Brain microvascular endothelial cell (primary cell): ENCODE data around the gene GLUL.

Experiments used
- DNase-seq: peaks from one replicate; pipeline ENCODE4 v3.0.0-alpha.2; 2020
- H3K27ac ChIP-seq: fragments of 250-450 bp; sonication (Bioruptor Pico); 2 replicates; pipeline ENCODE4 v1.5.1; 2020; ENCODE audit warnings: mild to moderate bottlenecking, moderate library complexity
- H3K27me3 ChIP-seq: fragments of 250-450 bp; sonication (Bioruptor Pico); replicated peaks from 2 replicates; pipeline ENCODE4 v1.5.1; 2020; ENCODE audit warnings: mild to moderate bottlenecking
- H3K36me3 ChIP-seq: fragments of 250-450 bp; sonication (Bioruptor Pico); replicated peaks from 2 replicates; pipeline ENCODE4 v1.5.1; 2020; ENCODE audit warnings: mild to moderate bottlenecking
- H3K4me3 ChIP-seq: 2 replicates; pipeline ENCODE4 v1.5.1; 2011; ENCODE audit warnings: low read depth, mild to moderate bottlenecking, control low read depth, low read length, moderate library complexity
- CTCF ChIP-seq: IDR thresholded peaks from 2 replicates; pipeline ENCODE4 v1.5.1; 2011; ENCODE audit warnings: low read depth, mild to moderate bottlenecking, moderate library complexity, low read length, control low read depth, inconsistent platforms; ENCODE audit errors: missing control alignments
- in situ Hi-C: cut with HindIII; loops from 2 replicates; pipeline ENCODE4 v1.10.0; 2017; ENCODE audit warnings: low sequenced_read_pairs, low pct_ligation_motif_present

The GLUL gene

GRCh38 chr1:182332261-182333060, 59.1 kb downstream of the GLUL start:
- no peak for DNase-seq
- in situ Hi-C loops: no loop called here
- no peak overlapping the region for H3K27ac ChIP-seq
- H3K36me3 ChIP-seq: no peaks in the 10 kb centered on the region
- no peak for TF ChIP-seq CTCF
- H3K4me3 ChIP-seq: no peak overlapping the region
- no peaks in the 10 kb centered on the region for H3K27me3 ChIP-seq
